ENCODE data around the gene HDAC9.

The HDAC9 gene

DNA sequence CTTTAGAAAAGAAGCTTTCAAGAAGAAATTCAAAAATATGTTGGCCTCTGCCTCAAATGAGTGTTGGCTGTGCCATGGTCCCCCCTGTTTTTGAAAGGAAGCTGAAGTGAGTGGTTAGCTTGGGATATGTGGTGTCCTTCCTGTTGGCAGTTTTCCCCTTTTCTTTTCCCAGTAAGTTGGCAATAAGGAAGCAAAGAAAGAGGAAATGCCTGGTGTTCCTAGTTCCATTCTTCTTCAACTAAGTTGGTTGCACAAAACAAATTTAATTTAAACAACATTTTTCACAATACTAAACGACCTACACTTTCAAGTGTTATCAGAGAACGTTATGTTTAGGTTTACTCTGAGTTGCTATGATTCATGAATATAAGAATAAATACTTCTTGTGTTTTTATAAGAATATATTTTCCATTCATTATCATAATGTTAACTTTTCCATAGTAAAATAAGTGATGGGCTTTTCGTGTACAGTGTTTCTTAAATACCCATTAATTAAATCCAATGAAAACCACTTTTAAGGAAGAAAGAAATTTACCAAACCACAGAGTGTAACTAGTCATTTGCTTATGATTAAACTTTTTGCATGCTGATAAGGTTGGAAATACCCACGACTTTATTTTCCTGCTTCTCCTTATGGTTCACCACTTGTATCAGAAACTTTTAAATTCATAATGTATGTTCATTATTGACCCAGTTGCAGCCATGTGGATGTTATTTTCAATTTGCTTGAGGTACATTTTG is 7.7 kb downstream of the HDAC9 start:
- no peak overlapping the region for H3K27ac ChIP-seq
- TF ChIP-seq ZFX (IDR thresholded peaks at IDR 0.05): no peak
- TF ChIP-seq, protein P1, sequence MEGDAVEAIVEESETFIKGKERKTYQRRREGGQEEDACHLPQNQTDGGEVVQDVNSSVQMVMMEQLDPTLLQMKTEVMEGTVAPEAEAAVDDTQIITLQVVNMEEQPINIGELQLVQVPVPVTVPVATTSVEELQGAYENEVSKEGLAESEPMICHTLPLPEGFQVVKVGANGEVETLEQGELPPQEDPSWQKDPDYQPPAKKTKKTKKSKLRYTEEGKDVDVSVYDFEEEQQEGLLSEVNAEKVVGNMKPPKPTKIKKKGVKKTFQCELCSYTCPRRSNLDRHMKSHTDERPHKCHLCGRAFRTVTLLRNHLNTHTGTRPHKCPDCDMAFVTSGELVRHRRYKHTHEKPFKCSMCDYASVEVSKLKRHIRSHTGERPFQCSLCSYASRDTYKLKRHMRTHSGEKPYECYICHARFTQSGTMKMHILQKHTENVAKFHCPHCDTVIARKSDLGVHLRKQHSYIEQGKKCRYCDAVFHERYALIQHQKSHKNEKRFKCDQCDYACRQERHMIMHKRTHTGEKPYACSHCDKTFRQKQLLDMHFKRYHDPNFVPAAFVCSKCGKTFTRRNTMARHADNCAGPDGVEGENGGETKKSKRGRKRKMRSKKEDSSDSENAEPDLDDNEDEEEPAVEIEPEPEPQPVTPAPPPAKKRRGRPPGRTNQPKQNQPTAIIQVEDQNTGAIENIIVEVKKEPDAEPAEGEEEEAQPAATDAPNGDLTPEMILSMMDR (conservative IDR thresholded peaks at IDR 0.05): no peak

DNA sequence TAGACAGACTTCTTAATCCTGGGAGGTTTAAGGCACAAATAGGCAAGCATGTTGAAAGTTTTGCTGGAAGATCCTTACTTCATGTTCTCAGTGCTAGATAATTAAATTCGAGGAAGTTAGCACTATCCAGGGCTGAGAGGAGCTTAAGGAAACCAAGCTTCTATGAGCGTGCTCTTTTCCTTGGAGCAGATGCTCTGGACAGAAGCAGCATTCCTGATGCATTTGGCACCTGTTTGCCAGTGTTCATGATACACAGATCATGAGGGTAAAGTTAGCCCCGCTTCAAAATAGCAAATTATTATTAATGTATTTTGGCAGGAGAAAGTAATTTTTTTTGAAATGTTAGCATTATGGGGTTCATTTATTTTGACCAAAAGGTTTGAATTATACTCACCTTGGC is 9.4 kb downstream of the HDAC9 start:
- TF ChIP-seq, protein P1 (conservative IDR thresholded peaks at IDR 0.05): no peak
- no peak for TF ChIP-seq ZFX (IDR thresholded peaks at IDR 0.05)

DNA sequence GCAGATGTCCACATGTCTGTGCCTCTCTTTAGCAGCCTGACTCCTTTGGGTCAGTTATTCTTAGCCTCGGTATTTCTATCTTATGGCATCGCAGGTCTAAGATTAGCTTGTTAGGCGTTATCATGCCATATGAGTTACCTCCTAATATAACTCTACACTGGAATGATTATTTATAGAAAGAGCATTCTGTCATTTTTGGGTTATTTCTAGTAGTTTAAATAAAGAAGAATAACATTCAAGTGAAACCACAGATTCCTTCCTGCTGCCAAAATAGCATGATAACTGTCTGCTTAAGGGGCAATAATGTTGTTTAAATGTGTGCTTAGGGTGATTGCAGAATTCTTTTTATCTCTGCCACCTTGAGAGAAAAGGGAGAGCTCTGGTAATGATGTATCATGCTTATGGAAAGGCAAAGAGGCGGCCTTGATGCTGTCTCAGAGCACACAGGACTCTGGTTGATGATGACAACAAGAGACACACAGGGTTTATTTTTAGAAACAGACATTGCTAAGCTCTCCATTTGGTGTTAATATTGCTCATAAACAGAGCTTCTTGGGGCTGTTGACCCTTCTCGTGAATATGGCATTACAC is 10.4 kb downstream of the HDAC9 start:
- H3K27ac ChIP-seq: no peak overlapping the region
- no peak for TF ChIP-seq ZFX (IDR thresholded peaks at IDR 0.05)
- TF ChIP-seq, protein P1 (conservative IDR thresholded peaks at IDR 0.05): no peak

More for the DNA sequence above, 9.4 kb downstream of the HDAC9 start:
- H3K27ac ChIP-seq: no peak overlapping the region

DNA sequence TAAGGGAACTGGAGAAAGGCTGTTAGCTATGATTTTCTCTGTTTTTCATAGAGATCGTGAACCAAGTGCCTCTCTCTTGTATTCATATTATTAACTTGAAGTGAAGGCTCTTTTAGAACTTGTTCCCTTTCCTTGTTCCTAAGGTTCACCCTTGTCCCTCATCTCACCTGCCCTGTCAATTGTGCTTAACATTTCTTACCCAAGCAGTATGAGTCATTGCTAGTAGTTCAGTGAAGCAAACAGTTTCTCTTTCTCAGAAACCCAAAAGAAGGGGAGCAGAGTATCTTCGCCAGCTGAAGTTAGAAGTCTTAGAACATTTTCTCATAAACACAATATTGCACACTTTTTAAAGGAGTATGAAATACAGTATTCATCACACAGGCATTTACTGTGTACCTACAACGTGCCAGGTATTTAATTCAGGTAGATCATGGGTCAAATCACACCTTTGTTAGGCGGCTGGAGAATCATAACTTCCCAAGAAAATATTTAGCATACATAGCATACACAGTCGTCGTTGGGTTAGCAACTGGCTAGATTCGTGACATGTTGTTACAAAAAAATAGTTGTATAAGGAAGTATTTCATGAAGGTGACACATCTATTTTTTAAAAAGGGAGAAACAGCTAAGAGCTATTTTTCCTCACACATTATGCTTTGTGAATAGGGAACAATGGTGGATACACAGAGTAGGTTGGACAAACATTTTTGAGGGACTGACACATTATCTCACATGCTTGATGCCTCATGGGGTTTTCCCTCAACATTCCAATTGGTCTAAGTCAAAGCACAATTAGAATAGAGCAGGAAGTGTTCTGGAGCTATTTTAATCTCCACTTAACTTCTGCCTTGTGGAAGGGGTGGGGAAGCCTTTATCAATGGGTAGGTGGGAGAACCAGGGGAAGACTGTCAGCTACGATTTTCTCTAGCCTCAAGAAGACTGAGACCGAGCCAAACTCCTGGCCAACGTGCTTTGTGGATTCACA is 13.2 kb downstream of the HDAC9 start:
- TF ChIP-seq, protein P1 (conservative IDR thresholded peaks at IDR 0.05): no peak
- TF ChIP-seq ZFX (IDR thresholded peaks at IDR 0.05): no peak
- H3K27ac ChIP-seq: no peak overlapping the region

DNA sequence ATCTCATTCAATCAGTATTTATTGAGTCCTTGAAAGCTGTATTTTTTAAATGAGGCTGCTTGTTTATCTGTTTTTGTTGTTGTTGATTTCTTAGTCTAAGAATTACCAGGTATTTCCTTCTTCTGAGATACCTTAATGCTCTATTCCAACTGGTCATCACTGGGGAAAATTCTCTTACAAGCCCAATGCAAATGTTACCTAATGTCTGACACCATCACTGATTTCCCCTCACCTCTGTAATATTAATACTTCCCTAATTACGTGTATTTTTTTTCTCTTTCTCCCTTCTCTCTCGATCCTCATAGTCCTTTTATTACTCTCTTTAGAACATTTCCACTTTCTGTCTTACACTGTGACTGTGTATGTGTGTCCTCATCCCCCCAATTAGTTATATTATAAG is 13.9 kb downstream of the HDAC9 start:
- no peak for TF ChIP-seq ZFX (IDR thresholded peaks at IDR 0.05)
- TF ChIP-seq, protein P1 (conservative IDR thresholded peaks at IDR 0.05): no peak
- no peak overlapping the region for H3K27ac ChIP-seq

DNA sequence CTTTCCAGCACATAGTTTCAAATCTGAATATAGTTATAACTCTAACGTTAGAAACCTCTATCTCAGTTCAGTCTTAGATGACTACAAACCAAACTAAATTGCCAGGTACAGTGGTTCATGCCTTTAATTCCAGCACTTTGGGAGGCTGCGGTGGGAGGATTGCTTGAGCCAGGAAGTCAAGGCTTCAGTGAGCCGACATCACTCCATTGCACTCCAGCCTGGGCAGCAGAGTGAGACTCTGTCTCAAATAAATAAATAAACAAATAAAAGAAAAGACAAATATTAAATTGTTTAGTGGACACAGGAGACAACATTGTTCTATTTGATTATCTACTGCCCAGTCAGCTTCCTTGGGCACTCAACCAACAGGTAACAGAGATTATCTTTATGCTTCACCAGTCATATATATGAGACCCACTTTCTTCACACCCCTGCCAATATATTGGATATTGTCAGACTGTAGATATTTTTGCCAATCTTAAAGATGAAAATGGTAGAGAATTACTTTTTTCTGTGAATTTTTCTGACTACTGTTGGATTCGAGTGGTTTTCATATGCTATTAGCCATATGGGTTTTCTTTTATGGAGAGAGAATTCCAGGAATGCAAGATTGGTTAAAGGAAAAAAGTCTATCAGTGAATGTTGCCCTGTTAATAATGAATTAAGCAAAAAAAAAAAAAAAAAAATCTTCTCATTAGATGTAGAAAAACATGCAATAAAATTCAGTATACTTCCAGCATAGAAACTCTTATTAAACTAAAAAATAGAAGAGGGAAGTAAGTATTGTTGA is 16.0 kb downstream of the HDAC9 start:
- TF ChIP-seq, protein P1 (conservative IDR thresholded peaks at IDR 0.05): no peak
- no peak for TF ChIP-seq ZFX (IDR thresholded peaks at IDR 0.05)

More for the DNA sequence above, 16.0 kb downstream of the HDAC9 start:
- H3K27ac ChIP-seq: no peak overlapping the region
